A549 (cell line): Measurements from ENCODE around the gene ETNPPL. TPM values are rescaled to one million over a fixed set of nuclear protein-coding genes. Genes with fewer than 3 reads are reported as not detected.

Experiments
- ATAC-seq, 2 experiments: fragments of 200-7000 bp in 1 of 2; fragments of >200 bp in 1 of 2; cut with Nextera tagmentation in 1 of 2; cut with Tn5 transposase in 1 of 2; 3 replicates each; pipeline versions ENCODE4 v1.8.0 to v1.9.1; 2018 to 2020; ENCODE audit warnings: mild to moderate bottlenecking in 1 of 2, moderate library complexity in 1 of 2
- CTCF ChIA-PET: fragments of 300-600 bp; sonication (Branson Sonifier 250); formaldehyde crosslinking; extraction: SDS; loops from one replicate; lab custom pipeline; 2021; ENCODE audit warnings: antibody characterized with exemption, inconsistent platforms; lab: Yijun Ruan, JAX
- POLR2A ChIA-PET: fragments of 350-600 bp; formaldehyde crosslinking; extraction: SDS; loops from one replicate; lab custom pipeline; 2021; ENCODE audit warnings: antibody characterized with exemption, inconsistent platforms; lab: Yijun Ruan, JAX
- DNase-seq, 2 experiments: peaks; one replicate each; pipeline versions ENCODE4 v3.0.0 to v3.0.0-alpha.2; 2011 to 2016; ENCODE audit warnings: low read depth in 1 of 2, low spot score in 1 of 2
- FAIRE-seq: peaks from 2 replicates; lab custom pipeline; 2011; peaks lifted over from hg19 to GRCh38; lab: Jason Lieb, UNC
- H3K27ac ChIP-seq, 2 experiments: fragments of >200 bp; sonication (Bioruptor Twin); formaldehyde crosslinking; 3 replicates each; pipeline ENCODE4 v1.5.1; 2016 to 2017
- H3K4me1 ChIP-seq: fragments of >200 bp; sonication (Bioruptor Twin); formaldehyde crosslinking; 3 replicates; pipeline ENCODE4 v1.6.1; 2016
- H3K4me2 ChIP-seq: fragments of >200 bp; sonication (Bioruptor Twin); formaldehyde crosslinking; 3 replicates; pipeline ENCODE4 v1.6.1; 2016
- H3K4me3 ChIP-seq: fragments of >200 bp; sonication (Bioruptor Twin); formaldehyde crosslinking; 3 replicates; pipeline ENCODE4 v1.5.1; 2016
- H3K9me3 ChIP-seq: fragments of >200 bp; sonication (Bioruptor Twin); formaldehyde crosslinking; 3 replicates; pipeline ENCODE4 v1.6.1; 2016
- CBX2 ChIP-seq: fragments of 200-600 bp; sonication (generic); IDR thresholded peaks from 2 replicates; pipeline ENCODE4 v1.6.1; 2016; ENCODE audit warnings: low read depth, mild to moderate bottlenecking, borderline replicate concordance
- CHD2 ChIP-seq: fragments of 150-350 bp; IDR thresholded peaks from 2 replicates; pipeline ENCODE4 v1.6.1; 2014; ENCODE audit warnings: low read length; ENCODE audit not compliant: partially characterized antibody
- FOXS1 ChIP-seq: fragments of 250-450 bp; sonication (Bioruptor Pico); IDR thresholded peaks from 2 replicates; pipeline ENCODE4 v1.5.0; 2020; ENCODE audit warnings: mild to moderate bottlenecking, moderate library complexity
- GATA3 ChIP-seq: IDR thresholded peaks from 2 replicates; pipeline ENCODE4 v1.6.1; 2012; ENCODE audit warnings: borderline replicate concordance
- HOXA7 ChIP-seq: fragments of 250-450 bp; sonication (Bioruptor Pico); IDR thresholded peaks from 2 replicates; pipeline ENCODE4 v1.5.0; 2020; ENCODE audit warnings: mild to moderate bottlenecking, moderate library complexity
- HOXB13 ChIP-seq: fragments of 250-450 bp; sonication (Bioruptor Pico); IDR thresholded peaks from 2 replicates; pipeline ENCODE4 v1.5.0; 2020; ENCODE audit warnings: low read depth, mild to moderate bottlenecking, moderate library complexity
- JUN ChIP-seq, 2 experiments: fragments of >200 bp; sonication (Bioruptor Twin); formaldehyde crosslinking; IDR thresholded peaks; 2 replicates in 1 of 2; 3 replicates in 1 of 2; pipeline ENCODE4 v1.6.1; 2016 to 2017
- JUNB ChIP-seq: fragments of >200 bp; sonication (Bioruptor Twin); formaldehyde crosslinking; IDR thresholded peaks from 2 replicates; pipeline ENCODE4 v1.6.1; 2016
- KDM1A ChIP-seq: fragments of 200-600 bp; sonication (generic); IDR thresholded peaks from 2 replicates; pipeline ENCODE4 v1.6.1; 2016; ENCODE audit warnings: low read depth, mild to moderate bottlenecking
- KDM5A ChIP-seq: fragments of 200-600 bp; sonication (generic); IDR thresholded peaks from 2 replicates; pipeline ENCODE4 v1.6.1; 2016; ENCODE audit warnings: antibody characterized with exemption, mild to moderate bottlenecking
- NPAS2 ChIP-seq: fragments of 250-450 bp; sonication (Bioruptor Pico); IDR thresholded peaks from 2 replicates; pipeline ENCODE4 v1.8.0; 2022; ENCODE audit warnings: mild to moderate bottlenecking, moderate library complexity, borderline replicate concordance
- POLR2A ChIP-seq: IDR thresholded peaks from 2 replicates; pipeline ENCODE4 v1.6.1; 2012; ENCODE audit warnings: mild to moderate bottlenecking, low read length
- POLR2AphosphoS2 ChIP-seq: conservative IDR thresholded peaks from 2 replicates; pipeline ENCODE4 v1.6.1; 2012; ENCODE audit warnings: low read length, improper control_type of control experiment, inconsistent platforms
- RCOR1 ChIP-seq: fragments of 150-350 bp; IDR thresholded peaks from 2 replicates; pipeline ENCODE4 v1.6.1; 2014; ENCODE audit warnings: antibody characterized with exemption, low read length, low read depth
- RFX5 ChIP-seq: fragments of 450-650 bp; IDR thresholded peaks from 2 replicates; pipeline ENCODE4 v1.7.1; 2014; ENCODE audit warnings: antibody characterized with exemption, mild to moderate bottlenecking, moderate library complexity
- RNF2 ChIP-seq: fragments of 200-600 bp; sonication (generic); IDR thresholded peaks from 2 replicates; pipeline ENCODE4 v1.6.1; 2016; ENCODE audit warnings: low read depth, mild to moderate bottlenecking, antibody characterized with exemption, moderate library complexity, borderline replicate concordance
- ZSCAN20 ChIP-seq: fragments of 250-450 bp; sonication (Bioruptor Pico); IDR thresholded peaks from 2 replicates; pipeline ENCODE4 v1.8.0; 2022; ENCODE audit warnings: mild to moderate bottlenecking, moderate library complexity
- WGBS: methylation state at CpG from one replicate; pipeline ENCODE4 v1.1.6; 2017; ENCODE audit errors: missing lambda C conversion rate; 5-methylcytosine and 5-hydroxymethylcytosine counted together
- polyA plus RNA-seq, 4 experiments: library from polyadenylated mRNA; depleted of rRNA in 3 of 4; stranded (reverse); fragments of >200 nt; fragmentation: RNase III in 1 of 4; extraction: RNeasy Plus Mini Kit Qiagen cat#74134 plus additional on column Dnase treatment in 1 of 4; gene quantifications; 2 replicates in 3 of 4; 3 replicates in 1 of 4; pipeline ENCODE4 v1.2.3, GENCODE V29; 2011 to 2017
- TF ChIP-seq, protein P1 (sequence below): fragments of 200-600 bp; sonication (generic); IDR thresholded peaks from 2 replicates; pipeline ENCODE4 v1.6.1; 2016; ENCODE audit warnings: antibody characterized with exemption, mild to moderate bottlenecking, moderate library complexity
- TF ChIP-seq, protein P2 (sequence below): IDR thresholded peaks from 2 replicates; pipeline ENCODE4 v1.6.1; 2012
- TF ChIP-seq, protein P3 (sequence below): fragments of 150-350 bp; IDR thresholded peaks from 2 replicates; pipeline ENCODE4 v1.6.1; 2014; ENCODE audit warnings: low read depth, mild to moderate bottlenecking, low read length
- TF ChIP-seq, protein P4 (sequence below): fragments of 250-450 bp; sonication (Bioruptor Pico); IDR thresholded peaks from 2 replicates; pipeline ENCODE4 v1.5.0; 2020; ENCODE audit warnings: low read depth, mild to moderate bottlenecking, moderate library complexity

ETNPPL gene
- polyA plus RNA-seq, 2 of the 4 experiments (the other 2 are of a cell fraction): not detected

DNA sequence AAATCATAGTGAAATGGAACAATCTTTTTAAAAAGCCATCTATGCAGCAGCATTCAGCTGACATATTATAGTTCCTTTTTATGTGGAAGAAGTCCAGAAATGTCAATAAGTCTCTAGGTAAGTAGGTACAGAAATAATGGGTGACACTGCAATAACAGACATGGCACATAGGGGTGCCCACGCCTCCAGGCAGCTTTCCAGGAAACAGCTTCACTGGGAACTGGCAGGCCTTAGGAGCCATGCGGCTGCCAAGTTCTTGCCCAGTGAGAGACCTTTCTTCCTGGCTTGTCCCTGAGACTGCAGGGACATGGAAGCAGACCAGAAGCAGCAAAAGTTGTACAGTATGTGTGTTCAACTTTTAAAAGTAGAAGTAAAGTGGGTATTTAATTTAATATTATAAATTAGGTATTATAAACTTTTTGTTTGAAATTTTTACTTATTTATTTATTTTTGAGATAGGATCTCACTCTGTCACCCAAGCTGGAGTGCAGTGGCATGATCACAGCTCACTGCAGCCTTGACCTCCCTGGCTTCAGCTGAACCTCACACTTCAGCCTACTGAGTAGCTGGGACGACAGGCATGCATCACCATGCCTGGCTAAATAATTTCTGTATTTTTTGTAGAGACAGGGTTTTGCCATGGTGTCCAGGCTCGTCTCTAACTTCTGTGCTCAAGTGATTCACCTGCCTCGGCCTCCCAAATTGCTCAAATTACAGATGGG, 12.1 kb upstream of the ETNPPL start:
- no peaks in the 10 kb centered on the region for H3K4me1 ChIP-seq
- no peaks in the 10 kb centered on the region for H3K9me3 ChIP-seq
- POLR2A ChIA-PET: no interaction called here
- no peak overlapping the region for H3K27ac ChIP-seq
- no peak for FAIRE-seq
- peak in 1 of 2 experiments; percentile 56; a peak in 1 of 6 replicates for ATAC-seq
- TF ChIP-seq, protein P1, sequence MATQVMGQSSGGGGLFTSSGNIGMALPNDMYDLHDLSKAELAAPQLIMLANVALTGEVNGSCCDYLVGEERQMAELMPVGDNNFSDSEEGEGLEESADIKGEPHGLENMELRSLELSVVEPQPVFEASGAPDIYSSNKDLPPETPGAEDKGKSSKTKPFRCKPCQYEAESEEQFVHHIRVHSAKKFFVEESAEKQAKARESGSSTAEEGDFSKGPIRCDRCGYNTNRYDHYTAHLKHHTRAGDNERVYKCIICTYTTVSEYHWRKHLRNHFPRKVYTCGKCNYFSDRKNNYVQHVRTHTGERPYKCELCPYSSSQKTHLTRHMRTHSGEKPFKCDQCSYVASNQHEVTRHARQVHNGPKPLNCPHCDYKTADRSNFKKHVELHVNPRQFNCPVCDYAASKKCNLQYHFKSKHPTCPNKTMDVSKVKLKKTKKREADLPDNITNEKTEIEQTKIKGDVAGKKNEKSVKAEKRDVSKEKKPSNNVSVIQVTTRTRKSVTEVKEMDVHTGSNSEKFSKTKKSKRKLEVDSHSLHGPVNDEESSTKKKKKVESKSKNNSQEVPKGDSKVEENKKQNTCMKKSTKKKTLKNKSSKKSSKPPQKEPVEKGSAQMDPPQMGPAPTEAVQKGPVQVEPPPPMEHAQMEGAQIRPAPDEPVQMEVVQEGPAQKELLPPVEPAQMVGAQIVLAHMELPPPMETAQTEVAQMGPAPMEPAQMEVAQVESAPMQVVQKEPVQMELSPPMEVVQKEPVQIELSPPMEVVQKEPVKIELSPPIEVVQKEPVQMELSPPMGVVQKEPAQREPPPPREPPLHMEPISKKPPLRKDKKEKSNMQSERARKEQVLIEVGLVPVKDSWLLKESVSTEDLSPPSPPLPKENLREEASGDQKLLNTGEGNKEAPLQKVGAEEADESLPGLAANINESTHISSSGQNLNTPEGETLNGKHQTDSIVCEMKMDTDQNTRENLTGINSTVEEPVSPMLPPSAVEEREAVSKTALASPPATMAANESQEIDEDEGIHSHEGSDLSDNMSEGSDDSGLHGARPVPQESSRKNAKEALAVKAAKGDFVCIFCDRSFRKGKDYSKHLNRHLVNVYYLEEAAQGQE: no peak
- TF ChIP-seq, protein P2, sequence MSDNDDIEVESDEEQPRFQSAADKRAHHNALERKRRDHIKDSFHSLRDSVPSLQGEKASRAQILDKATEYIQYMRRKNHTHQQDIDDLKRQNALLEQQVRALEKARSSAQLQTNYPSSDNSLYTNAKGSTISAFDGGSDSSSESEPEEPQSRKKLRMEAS: no peak
- TF ChIP-seq FOXS1 (CRISPR knock-in tag) (no peak), KDM5A (no peak), JUN (IDR thresholded peaks at IDR 0.05) (no peak), ZSCAN20 (no peak), RNF2 (no peak), GATA3 (no peak), RFX5 (no peak), CBX2 (no peak), CHD2 (no peak), POLR2A (no peak), POLR2AphosphoS2 (no peak)
- TF ChIP-seq, protein P3, sequence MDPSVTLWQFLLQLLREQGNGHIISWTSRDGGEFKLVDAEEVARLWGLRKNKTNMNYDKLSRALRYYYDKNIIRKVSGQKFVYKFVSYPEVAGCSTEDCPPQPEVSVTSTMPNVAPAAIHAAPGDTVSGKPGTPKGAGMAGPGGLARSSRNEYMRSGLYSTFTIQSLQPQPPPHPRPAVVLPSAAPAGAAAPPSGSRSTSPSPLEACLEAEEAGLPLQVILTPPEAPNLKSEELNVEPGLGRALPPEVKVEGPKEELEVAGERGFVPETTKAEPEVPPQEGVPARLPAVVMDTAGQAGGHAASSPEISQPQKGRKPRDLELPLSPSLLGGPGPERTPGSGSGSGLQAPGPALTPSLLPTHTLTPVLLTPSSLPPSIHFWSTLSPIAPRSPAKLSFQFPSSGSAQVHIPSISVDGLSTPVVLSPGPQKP: no peak
- H3K4me3 ChIP-seq: no peak overlapping the region
- WGBS: 34% methylated on average over 5 of the region's 5 CpGs
- DNase-seq: peak in 1 of 2 experiments; percentile 5
- H3K4me2 ChIP-seq: no peak overlapping the region
- CTCF ChIA-PET: interaction anchor here (1.2 to 1.3 kb wide), 2 partner anchors 8 to 11 kb away, joined by 3 to 4 read pairs; partner anchors contain the start of gene ETNPPL

DNA sequence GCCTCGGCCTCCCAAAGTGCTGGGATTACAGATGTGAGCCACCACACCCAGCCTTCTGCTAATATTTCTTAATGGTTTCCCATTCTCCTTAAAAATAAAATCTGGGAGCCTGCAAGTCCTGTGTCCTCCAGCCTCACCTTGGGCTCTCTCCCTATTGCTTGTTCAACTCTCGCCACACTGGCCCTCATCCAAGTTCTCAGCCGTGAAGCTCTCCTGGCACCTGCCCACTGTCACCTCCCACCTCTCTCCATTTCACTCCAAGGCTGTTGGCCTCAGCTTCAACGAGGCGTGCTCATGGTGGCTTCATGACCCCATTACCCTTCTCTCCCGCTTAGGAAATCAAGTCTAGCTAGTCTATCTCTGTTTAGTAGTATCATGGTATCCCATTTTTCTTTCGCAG, 9.5 kb upstream of the ETNPPL start:
- TF ChIP-seq POLR2A (no peak), RFX5 (no peak), HOXB13 (CRISPR knock-in tag) (no peak), CHD2 (no peak), RCOR1 (no peak), KDM1A (no peak), HOXA7 (CRISPR knock-in tag) (no peak), JUNB (no peak), NPAS2 (CRISPR knock-in tag) (no peak)
- TF ChIP-seq, protein P4, sequence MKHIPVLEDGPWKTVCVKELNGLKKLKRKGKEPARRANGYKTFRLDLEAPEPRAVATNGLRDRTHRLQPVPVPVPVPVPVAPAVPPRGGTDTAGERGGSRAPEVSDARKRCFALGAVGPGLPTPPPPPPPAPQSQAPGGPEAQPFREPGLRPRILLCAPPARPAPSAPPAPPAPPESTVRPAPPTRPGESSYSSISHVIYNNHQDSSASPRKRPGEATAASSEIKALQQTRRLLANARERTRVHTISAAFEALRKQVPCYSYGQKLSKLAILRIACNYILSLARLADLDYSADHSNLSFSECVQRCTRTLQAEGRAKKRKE (CRISPR knock-in tag): no peak
- TF ChIP-seq, protein P1: no peak
- DNase-seq (no peak), ATAC-seq (no peak), FAIRE-seq (no peak)
- H3K4me2 ChIP-seq: no peak overlapping the region
- WGBS: 25% methylated on average over 7 of the region's 7 CpGs
- CTCF ChIA-PET: no interaction called here
- no peak overlapping the region for H3K27ac ChIP-seq
- H3K9me3 ChIP-seq: no peaks in the 10 kb centered on the region
- H3K4me3 ChIP-seq: no peak overlapping the region
- POLR2A ChIA-PET: no interaction called here
- no peaks in the 10 kb centered on the region for H3K4me1 ChIP-seq
